Measurements from ENCODE around the gene SCRT2. TPM values are rescaled to one million over a fixed set of nuclear protein-coding genes. Genes with fewer than 3 reads are reported as not detected.

SCRT2 gene
- total and polyA plus RNA-seq, 7 donors, result not detected

GRCh38 chr20:673603-674001 is 2.0 kb downstream of the SCRT2 start:
- Histone ChIP-seq H3K4me1 (peaks cover 0 to 22% (median 19%) of the 10 kb centered on the region in 4 donors), H3K27me3 (peaks cover 7 to 78% (median 37%) of the 10 kb centered on the region in 3 donors), H3K9me3 (no peaks in the 10 kb centered on the region), H3K36me3 (no peaks in the 10 kb centered on the region), H3K27ac (no peak overlapping the region), H3K4me3 (no peak overlapping the region)
- WGBS, 2 donors, result 47 to 60% methylated on average over 3 of the region's 3 CpGs
- TF ChIP-seq CTCF (IDR thresholded peaks at IDR 0.05), result no peak
- no peak for TF ChIP-seq POLR2A (IDR thresholded peaks at IDR 0.05)
- TF ChIP-seq POLR2AphosphoS5 (IDR thresholded peaks at IDR 0.05), result no peak
- TF ChIP-seq EP300 (IDR thresholded peaks at IDR 0.05), result no peak
- DNase-seq, result no peak
- intact Hi-C loops (cut with DNase I), result no loop called here

- Histone ChIP-seq H3K4me1 (peaks cover 0 to 22% (median 19%) of the 10 kb centered on the region in 4 donors), H3K4me3 (no peak overlapping the region), H3K27ac (no peak overlapping the region), H3K9me3 (no peaks in the 10 kb centered on the region), H3K36me3 (no peaks in the 10 kb centered on the region), H3K27me3 (peaks cover 7 to 72% (median 33%) of the 10 kb centered on the region in 3 donors)
- TF ChIP-seq EP300 (IDR thresholded peaks at IDR 0.05) (no peak), POLR2A (IDR thresholded peaks at IDR 0.05) (no peak), POLR2AphosphoS5 (IDR thresholded peaks at IDR 0.05) (no peak), CTCF (IDR thresholded peaks at IDR 0.05) (no peak)
- intact Hi-C loops (cut with DNase I), result no loop called here
- no peak for DNase-seq
- WGBS, 2 donors, result 22 to 29% methylated on average over 7 of the region's 7 CpGs
These were observed 2.5 kb downstream of the SCRT2 start for GRCh38 chr20:672963-673602.

GRCh38 chr20:671252-672030 is 4.2 kb downstream of the SCRT2 start:
- intact Hi-C loops (cut with DNase I), result no loop called here
- Histone ChIP-seq H3K4me3 (no peak overlapping the region), H3K27ac (no peak overlapping the region), H3K9me3 (no peaks in the 10 kb centered on the region), H3K27me3 (peaks cover 7 to 72% (median 33%) of the 10 kb centered on the region in 3 donors), H3K36me3 (no peaks in the 10 kb centered on the region), H3K4me1 (peaks cover 0 to 16% (median 15%) of the 10 kb centered on the region in 4 donors)
- WGBS, 2 donors, result 41 to 58% methylated on average over 9 of the region's 9 CpGs
- no peak for TF ChIP-seq POLR2A (IDR thresholded peaks at IDR 0.05)
- TF ChIP-seq CTCF (IDR thresholded peaks at IDR 0.05), result no peak
- no peak for TF ChIP-seq POLR2AphosphoS5 (IDR thresholded peaks at IDR 0.05)
- DNase-seq, result no peak

GRCh38 chr20:669573-669972 is 6.0 kb downstream of the SCRT2 start:
- H3K4me3 ChIP-seq, result no peak overlapping the region
- no peaks in the 10 kb centered on the region for H3K4me1 ChIP-seq
- H3K9me3 ChIP-seq, result no peaks in the 10 kb centered on the region
- peaks cover 14 to 81% (median 50%) of the 10 kb centered on the region in 3 donors for H3K27me3 ChIP-seq
- WGBS, 2 donors, result 78 to 82% methylated on average over 7 of the region's 7 CpGs
- TF ChIP-seq POLR2A (IDR thresholded peaks at IDR 0.05) (no peak), EP300 (IDR thresholded peaks at IDR 0.05) (no peak), POLR2AphosphoS5 (IDR thresholded peaks at IDR 0.05) (no peak), CTCF (IDR thresholded peaks at IDR 0.05) (no peak)
- no peak for DNase-seq
- no peak overlapping the region for H3K27ac ChIP-seq
- no peaks in the 10 kb centered on the region for H3K36me3 ChIP-seq
- intact Hi-C loops (cut with DNase I), result no loop called here

Measured in sigmoid colon (tissue), 7 donors.